ENCODE measurements around the gene ATG10.

DNA sequence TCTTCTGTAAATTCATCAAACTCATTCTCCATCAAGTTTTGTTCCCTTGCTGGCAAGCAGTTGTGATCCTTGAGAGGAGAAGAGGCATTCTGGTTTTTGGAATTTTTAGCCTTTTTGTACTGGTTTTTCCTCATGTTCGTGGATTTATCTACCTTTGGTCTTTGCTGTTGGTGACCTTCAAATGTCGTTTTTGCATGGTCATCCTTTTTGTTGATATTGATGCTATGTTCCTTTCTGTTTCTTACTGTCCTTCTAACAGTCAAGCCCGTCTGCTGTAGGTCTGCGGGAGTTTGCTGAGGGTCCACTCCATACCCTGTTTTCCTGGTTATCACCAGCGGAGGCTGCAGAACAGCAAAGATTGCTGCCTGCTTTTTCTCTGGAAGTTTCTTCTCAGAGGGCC lies 165.4 kb downstream of the ATG10 start:
- TF ChIP-seq EGR1 (IDR thresholded peaks at IDR 0.05): no peak
- no peak for TF ChIP-seq RAD21 (IDR thresholded peaks at IDR 0.05; ENCODE audit: low read depth)
- TF ChIP-seq EP300 (IDR thresholded peaks at IDR 0.05; ENCODE audit: borderline replicate concordance): no peak
- no peak for TF ChIP-seq CREB1 (IDR thresholded peaks at IDR 0.05; ENCODE audit: low read depth)
- TF ChIP-seq TAF1 (IDR thresholded peaks at IDR 0.05; ENCODE audit: low read depth): no peak
- no peak for TF ChIP-seq NFIC (IDR thresholded peaks at IDR 0.05)
- TF ChIP-seq, protein P1, sequence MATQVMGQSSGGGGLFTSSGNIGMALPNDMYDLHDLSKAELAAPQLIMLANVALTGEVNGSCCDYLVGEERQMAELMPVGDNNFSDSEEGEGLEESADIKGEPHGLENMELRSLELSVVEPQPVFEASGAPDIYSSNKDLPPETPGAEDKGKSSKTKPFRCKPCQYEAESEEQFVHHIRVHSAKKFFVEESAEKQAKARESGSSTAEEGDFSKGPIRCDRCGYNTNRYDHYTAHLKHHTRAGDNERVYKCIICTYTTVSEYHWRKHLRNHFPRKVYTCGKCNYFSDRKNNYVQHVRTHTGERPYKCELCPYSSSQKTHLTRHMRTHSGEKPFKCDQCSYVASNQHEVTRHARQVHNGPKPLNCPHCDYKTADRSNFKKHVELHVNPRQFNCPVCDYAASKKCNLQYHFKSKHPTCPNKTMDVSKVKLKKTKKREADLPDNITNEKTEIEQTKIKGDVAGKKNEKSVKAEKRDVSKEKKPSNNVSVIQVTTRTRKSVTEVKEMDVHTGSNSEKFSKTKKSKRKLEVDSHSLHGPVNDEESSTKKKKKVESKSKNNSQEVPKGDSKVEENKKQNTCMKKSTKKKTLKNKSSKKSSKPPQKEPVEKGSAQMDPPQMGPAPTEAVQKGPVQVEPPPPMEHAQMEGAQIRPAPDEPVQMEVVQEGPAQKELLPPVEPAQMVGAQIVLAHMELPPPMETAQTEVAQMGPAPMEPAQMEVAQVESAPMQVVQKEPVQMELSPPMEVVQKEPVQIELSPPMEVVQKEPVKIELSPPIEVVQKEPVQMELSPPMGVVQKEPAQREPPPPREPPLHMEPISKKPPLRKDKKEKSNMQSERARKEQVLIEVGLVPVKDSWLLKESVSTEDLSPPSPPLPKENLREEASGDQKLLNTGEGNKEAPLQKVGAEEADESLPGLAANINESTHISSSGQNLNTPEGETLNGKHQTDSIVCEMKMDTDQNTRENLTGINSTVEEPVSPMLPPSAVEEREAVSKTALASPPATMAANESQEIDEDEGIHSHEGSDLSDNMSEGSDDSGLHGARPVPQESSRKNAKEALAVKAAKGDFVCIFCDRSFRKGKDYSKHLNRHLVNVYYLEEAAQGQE (IDR thresholded peaks at IDR 0.05; ENCODE audit: low read depth): no peak
- TF ChIP-seq, protein P2, sequence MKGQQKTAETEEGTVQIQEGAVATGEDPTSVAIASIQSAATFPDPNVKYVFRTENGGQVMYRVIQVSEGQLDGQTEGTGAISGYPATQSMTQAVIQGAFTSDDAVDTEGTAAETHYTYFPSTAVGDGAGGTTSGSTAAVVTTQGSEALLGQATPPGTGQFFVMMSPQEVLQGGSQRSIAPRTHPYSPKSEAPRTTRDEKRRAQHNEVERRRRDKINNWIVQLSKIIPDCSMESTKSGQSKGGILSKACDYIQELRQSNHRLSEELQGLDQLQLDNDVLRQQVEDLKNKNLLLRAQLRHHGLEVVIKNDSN (IDR thresholded peaks at IDR 0.05): no peak
- TF ChIP-seq, protein P3, sequence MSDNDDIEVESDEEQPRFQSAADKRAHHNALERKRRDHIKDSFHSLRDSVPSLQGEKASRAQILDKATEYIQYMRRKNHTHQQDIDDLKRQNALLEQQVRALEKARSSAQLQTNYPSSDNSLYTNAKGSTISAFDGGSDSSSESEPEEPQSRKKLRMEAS (IDR thresholded peaks at IDR 0.05): no peak
- no peak for TF ChIP-seq CEBPB (IDR thresholded peaks at IDR 0.05)
- TF ChIP-seq TEAD4 (IDR thresholded peaks at IDR 0.05): no peak
